Coronary artery (tissue), 2 donors: ENCODE data around the gene TPM1.
"Not testable (repeated sequence)": the region's sequence is repeated elsewhere in the genome, so short reads cannot be mapped to it uniquely, and the experiment has no call there.

Experiments used
- DNase-seq: peaks from one replicate; pipeline ENCODE4 v3.0.0-alpha.2; 2017; ENCODE audit warnings: low spot score
- H3K27ac ChIP-seq, 2 donors: fragments of 200-600 bp; sonication (generic); one replicate each; pipeline ENCODE4 v1.5.1; 2016 to 2019
- H3K4me3 ChIP-seq: fragments of 200-600 bp; sonication (generic); 2 replicates; pipeline ENCODE4 v1.5.1; 2016; ENCODE audit warnings: mild to moderate bottlenecking, moderate library complexity
- CTCF ChIP-seq: fragments of 200-600 bp; sonication (generic); IDR thresholded peaks from one replicate; pipeline ENCODE4 v1.5.1; 2019; ENCODE audit warnings: antibody characterized with exemption

The TPM1 gene

DNA sequence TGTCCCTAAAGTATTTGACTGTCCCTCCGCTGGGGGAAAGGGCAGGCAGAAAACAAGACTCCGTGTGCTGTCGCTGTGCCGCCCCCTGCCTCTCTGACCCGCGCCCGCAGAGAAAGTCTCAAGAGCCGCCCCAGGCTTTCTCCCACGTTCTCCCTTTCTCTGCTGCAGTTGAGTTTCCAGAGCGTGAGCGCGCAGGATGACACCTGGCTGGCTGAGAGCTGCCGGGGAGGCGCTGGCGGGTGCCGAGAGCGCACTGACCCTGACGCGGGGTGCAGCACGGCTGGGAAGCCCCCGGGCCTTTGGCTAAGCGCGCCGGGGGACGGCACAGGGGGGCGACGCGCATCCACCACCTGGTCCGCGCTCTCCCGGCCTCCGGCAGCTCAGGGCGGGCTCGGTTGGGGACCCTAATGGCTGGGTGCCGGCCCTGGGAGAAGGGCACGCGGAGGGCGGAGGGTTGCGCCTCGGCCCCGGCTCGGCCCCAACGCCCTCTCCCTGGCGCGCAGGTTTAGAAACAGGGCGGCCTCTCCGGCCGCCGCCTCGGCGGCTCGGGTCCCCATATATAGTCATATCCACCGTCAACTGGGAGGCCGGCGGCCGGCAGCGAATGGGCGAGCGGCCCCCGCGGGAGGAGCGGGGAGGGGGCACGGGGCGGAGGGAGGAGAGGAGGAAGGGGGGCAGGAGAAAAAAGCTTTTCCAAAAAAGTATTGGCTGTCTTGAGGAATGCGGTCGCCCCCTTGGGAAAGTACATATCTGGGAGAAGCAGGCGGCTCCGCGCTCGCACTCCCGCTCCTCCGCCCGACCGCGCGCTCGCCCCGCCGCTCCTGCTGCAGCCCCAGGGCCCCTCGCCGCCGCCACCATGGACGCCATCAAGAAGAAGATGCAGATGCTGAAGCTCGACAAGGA lies at the start of gene TPM1:
TPM1 (plus strand) TSS at position 774 of the 903 bp plus-strand sequence; CDS start at position 857, 83 bp downstream.
- Histone ChIP-seq H3K27ac (peak within 1 kb of the TSS; percentile 88 to 98), H3K4me3 (peak within 1 kb of the TSS; percentile 94)
- peak; percentile 95 for DNase-seq
- TF ChIP-seq CTCF, result peak; percentile 11

DNA sequence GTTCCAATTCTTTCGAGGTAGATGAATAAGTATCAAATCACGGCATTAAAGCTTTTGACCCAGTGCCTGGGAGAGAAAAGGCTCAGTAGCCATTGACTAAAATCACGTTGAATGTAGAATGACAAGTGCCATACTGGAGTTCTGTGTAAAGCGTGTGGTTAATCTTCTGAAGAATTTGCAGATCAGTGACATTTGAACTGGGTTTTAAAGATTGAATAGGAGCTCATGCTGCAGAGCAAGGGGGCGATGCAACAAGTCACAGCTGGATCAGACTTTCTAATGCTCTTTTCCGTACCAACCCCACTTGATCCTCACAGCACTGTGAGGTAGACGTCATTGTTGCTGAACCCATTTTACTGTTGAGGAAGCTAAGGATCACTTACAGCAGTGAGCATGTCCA lies 49.5 kb upstream of the TPM1 start:
- H3K4me3 ChIP-seq, result no peak overlapping the region
- no peak overlapping the region for H3K27ac ChIP-seq
- TF ChIP-seq CTCF, result no peak
- no peak for DNase-seq

GRCh38 chr15:62993632-62994031 lies 48.9 kb upstream of the TPM1 start:
- H3K27ac ChIP-seq, DNase-seq, H3K4me3 ChIP-seq: not testable (repeated sequence)

- no peak overlapping the region for H3K4me3 ChIP-seq
- H3K27ac ChIP-seq, result peak overlapping the region in 1 of 2 donors; percentile 4
- no peak for DNase-seq
- no peak for TF ChIP-seq CTCF
Measured at GRCh38 chr15:62994439-62994838, 48.1 kb upstream of the TPM1 start.

DNA sequence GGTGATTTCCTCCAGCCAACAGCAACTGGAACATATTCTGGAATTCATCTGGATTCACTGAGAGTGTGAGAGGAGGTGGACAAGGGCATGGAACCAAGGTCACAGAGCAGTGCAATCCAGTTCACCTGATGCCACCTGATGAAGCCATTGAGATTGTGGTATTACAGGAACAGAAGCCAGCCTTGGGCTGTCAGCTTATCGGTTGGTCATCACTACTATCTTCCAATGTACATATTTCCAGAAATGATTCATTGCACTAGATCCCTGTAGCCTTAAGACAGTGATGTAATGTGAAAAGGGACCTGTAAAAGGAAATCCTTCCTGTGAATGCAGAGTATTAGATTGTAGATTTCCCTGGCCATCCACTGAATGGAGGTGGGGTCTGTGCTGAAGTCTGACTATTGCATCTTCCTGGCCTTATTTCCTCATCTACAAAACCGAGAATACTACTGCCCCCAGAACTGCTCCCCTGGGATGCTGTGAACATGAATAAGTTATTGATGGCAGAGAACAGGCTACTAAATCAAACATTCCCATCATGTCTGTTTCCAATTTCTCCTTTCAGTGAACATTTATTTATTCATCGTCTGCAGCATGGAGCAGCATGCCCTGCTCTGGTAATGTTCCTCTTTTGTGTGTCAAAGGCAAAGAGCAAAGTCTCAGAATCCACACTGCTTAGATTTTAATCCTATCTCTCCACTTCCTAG lies 47.4 kb upstream of the TPM1 start:
- no peak for DNase-seq
- TF ChIP-seq CTCF, result no peak
- no peak overlapping the region for H3K4me3 ChIP-seq
- H3K27ac ChIP-seq, result peak overlapping the region in 1 of 2 donors; percentile 4

DNA sequence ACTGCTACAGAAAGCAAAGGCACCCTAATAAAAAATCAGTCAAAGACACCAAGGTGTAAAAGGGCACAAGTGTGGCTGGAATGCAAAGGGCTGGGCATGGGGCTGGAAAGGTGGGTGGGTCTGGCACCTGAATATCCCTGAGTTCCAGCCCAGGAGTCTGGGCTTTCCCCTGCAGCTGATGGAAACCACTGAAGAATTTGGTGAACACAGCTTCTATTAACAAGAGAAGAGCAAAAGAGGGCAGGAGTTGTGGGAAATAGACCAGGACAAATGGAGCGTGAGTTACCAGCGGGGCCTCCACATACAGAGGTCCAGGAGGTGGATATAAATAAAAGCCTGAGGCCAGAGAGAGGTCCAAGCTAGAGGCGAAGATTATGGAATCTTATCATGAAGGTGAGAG lies 45.1 kb upstream of the TPM1 start:
- Histone ChIP-seq H3K4me3 (no peak overlapping the region), H3K27ac (no peak overlapping the region)
- no peak for DNase-seq
- no peak for TF ChIP-seq CTCF

- no peak for TF ChIP-seq CTCF
- DNase-seq, result no peak
- Histone ChIP-seq H3K27ac (no peak overlapping the region), H3K4me3 (no peak overlapping the region)
Measured at GRCh38 chr15:62998262-62998890, 44.2 kb upstream of the TPM1 start.
